Spleen (tissue), 11 donors: ENCODE measurements around the gene COL17A1. TPM values are rescaled to one million over a fixed set of nuclear protein-coding genes. Genes with fewer than 3 reads are reported as not detected.

ENCODE experiments used
- DNase-seq: peaks from one replicate; pipeline ENCODE4 v3.0.0-alpha.2; 2020
- H3K27ac ChIP-seq, 8 donors: fragments of 200-600 bp; sonication (generic) in 7 of 8; 1 replicate in 4 of 8; 2 replicates in 4 of 8; pipeline versions ENCODE4 v1.5.0 to v1.8.0; 2016 to 2021; ENCODE audit warnings: inconsistent platforms in 4 of 8, mild to moderate bottlenecking in 4 of 8, moderate library complexity in 1 of 8
- H3K27me3 ChIP-seq, 7 donors: fragments of 200-600 bp; sonication (generic) in 6 of 7; replicated peaks in 1 of 7; 1 replicate in 4 of 7; 2 replicates in 3 of 7; pipeline versions ENCODE4 v1.5.0 to v1.8.0; 2016 to 2021; ENCODE audit warnings: inconsistent platforms in 3 of 7, mild to moderate bottlenecking in 1 of 7
- H3K36me3 ChIP-seq, 6 donors: fragments of 200-600 bp; sonication (generic) in 5 of 6; 1 replicate in 4 of 6; 2 replicates in 2 of 6; pipeline versions ENCODE4 v1.5.0 to v1.8.0; 2016 to 2021; ENCODE audit warnings: inconsistent platforms in 2 of 6
- H3K4me1 ChIP-seq, 6 donors: fragments of 200-600 bp; sonication (generic) in 5 of 6; 1 replicate in 3 of 6; 2 replicates in 3 of 6; pipeline versions ENCODE4 v1.5.0 to v1.8.0; 2016 to 2021; ENCODE audit warnings: inconsistent platforms in 3 of 6
- H3K4me3 ChIP-seq, 8 donors: fragments of 200-600 bp; sonication (generic) in 7 of 8; 1 replicate in 4 of 8; 2 replicates in 4 of 8; pipeline versions ENCODE4 v1.5.0 to v1.8.0; 2016 to 2021; ENCODE audit warnings: inconsistent platforms in 4 of 8, mild to moderate bottlenecking in 4 of 8, moderate library complexity in 2 of 8
- H3K9me3 ChIP-seq, 8 donors: fragments of 200-600 bp; sonication (generic) in 7 of 8; 1 replicate in 4 of 8; 2 replicates in 4 of 8; pipeline versions ENCODE4 v1.5.0 to v1.8.0; 2016 to 2021; ENCODE audit warnings: inconsistent platforms in 4 of 8
- POLR2A ChIP-seq, 3 donors: fragments of 450-650 bp; IDR thresholded peaks; one replicate each; pipeline ENCODE4 v1.5.1; 2017; ENCODE audit warnings: antibody characterized with exemption in 3 of 3, mild to moderate bottlenecking in 1 of 3
- POLR2AphosphoS5 ChIP-seq, 3 donors: sonication (generic); formaldehyde crosslinking; IDR thresholded peaks; one replicate each; pipeline ENCODE4 v1.5.1; 2017; ENCODE audit warnings: antibody characterized with exemption in 3 of 3
- WGBS, 5 donors: extraction: QIAGEN DNeasy Blood & Tissue Kit in 3 of 5; methylation state at CpG; one replicate each; pipeline versions ENCODE4 v1.1.5 to v1.1.7; 2013 to 2018; 5-methylcytosine and 5-hydroxymethylcytosine counted together
- intact Hi-C: fragments of 100-400 bp; cut with DNase I; formaldehyde crosslinking; loops from one replicate; pipeline ENCODE4 v1.15.0; 2023; ENCODE audit warnings: low total_unique reads
- polyA plus RNA-seq, 3 donors: library from polyadenylated mRNA; stranded (reverse); fragments of 200-250 nt; gene quantifications; one replicate each; pipeline ENCODE4 v1.2.1, GENCODE V29; 2013
- total RNA-seq, 7 donors: library from RNA; depleted of rRNA in 3 of 7; stranded (reverse); fragments of >200 nt in 3 of 7; fragmentation: NEBNext Ultra II Directional in 4 of 7; extraction: Animal tissue kit (Norgen Biotek cat#: 25700) in 4 of 7; gene quantifications; one replicate each; pipeline versions ENCODE4 v1.1.0 to v1.2.1, GENCODE V29; 2016 to 2021
- TF ChIP-seq, protein P1 (sequence below), 11 experiments: fragments of 200-600 bp in 7 of 11; fragments of 450-650 bp in 4 of 11; sonication (generic) in 4 of 11; IDR thresholded peaks in 8 of 11; conservative IDR thresholded peaks in 3 of 11; 1 replicate in 7 of 11; 2 replicates in 4 of 11; pipeline versions ENCODE4 v1.4.0 to v1.8.0; 2016 to 2021; ENCODE audit warnings: antibody characterized with exemption in 11 of 11, inconsistent platforms in 4 of 11, mild to moderate bottlenecking in 1 of 11
- donor health status: healthy with polysubstance abuse.
- donor health status: DM: no; HTN: no; CAD: no; lungs with moderate emphysema.
- donor health status: DM: no; HTN: no; CAD: no.
- donor health status: Bipolar disorder and iron deficiency.
- donor health status: healthy.
- donor health status: DM: no; HTN: no; CAD: no.
- donor health status: DM: yes; HTN: yes; CAD: no.

Gene COL17A1
- total and polyA plus RNA-seq, 10 donors, result 0.50 to 5.9 (median 1.8) TPM

DNA sequence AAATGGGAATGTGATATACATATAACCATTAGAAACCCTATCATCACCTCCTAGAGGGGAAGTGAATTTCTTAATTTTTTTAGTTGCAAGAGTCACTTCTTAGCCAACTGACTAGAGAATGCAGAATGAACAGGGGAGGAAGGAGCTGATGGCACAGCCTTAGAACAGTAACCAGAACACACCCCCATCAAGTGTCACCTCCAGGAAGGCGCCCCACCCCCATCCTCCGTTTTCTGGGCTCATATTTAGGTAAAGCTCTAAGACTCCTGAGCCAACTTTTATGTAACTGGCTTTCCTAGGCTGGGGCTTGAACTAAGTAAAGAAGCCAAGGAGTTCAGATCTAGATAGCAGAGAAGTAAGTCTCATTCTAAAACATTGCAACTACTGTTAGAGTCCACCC is 54.0 kb downstream of the COL17A1 start:
- Histone ChIP-seq H3K27ac (peak overlapping the region in 5 of 8 donors; percentile 64 to 81 (median 77)), H3K36me3 (peaks cover 0 to 70% (median 14%) of the 10 kb centered on the region in 6 donors), H3K9me3 (no peaks in the 10 kb centered on the region), H3K4me3 (peak overlapping the region in 1 of 8 donors; percentile 30), H3K27me3 (no peaks in the 10 kb centered on the region), H3K4me1 (peaks cover 0 to 19% (median 0%) of the 10 kb centered on the region in 6 donors)
- TF ChIP-seq POLR2AphosphoS5 (IDR thresholded peaks at IDR 0.05), result no peak
- TF ChIP-seq, protein P1, sequence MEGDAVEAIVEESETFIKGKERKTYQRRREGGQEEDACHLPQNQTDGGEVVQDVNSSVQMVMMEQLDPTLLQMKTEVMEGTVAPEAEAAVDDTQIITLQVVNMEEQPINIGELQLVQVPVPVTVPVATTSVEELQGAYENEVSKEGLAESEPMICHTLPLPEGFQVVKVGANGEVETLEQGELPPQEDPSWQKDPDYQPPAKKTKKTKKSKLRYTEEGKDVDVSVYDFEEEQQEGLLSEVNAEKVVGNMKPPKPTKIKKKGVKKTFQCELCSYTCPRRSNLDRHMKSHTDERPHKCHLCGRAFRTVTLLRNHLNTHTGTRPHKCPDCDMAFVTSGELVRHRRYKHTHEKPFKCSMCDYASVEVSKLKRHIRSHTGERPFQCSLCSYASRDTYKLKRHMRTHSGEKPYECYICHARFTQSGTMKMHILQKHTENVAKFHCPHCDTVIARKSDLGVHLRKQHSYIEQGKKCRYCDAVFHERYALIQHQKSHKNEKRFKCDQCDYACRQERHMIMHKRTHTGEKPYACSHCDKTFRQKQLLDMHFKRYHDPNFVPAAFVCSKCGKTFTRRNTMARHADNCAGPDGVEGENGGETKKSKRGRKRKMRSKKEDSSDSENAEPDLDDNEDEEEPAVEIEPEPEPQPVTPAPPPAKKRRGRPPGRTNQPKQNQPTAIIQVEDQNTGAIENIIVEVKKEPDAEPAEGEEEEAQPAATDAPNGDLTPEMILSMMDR (IDR thresholded peaks at IDR 0.05 in 8 of 11, conservative IDR thresholded peaks at IDR 0.05 in 3 of 11), result no peak
- no peak for TF ChIP-seq POLR2A (IDR thresholded peaks at IDR 0.05)
- no peak for DNase-seq
- intact Hi-C loops, result no loop called here
- 53 to 89% (median 72%) methylated on average over 2 of the region's 2 CpGs for WGBS, 5 donors

DNA sequence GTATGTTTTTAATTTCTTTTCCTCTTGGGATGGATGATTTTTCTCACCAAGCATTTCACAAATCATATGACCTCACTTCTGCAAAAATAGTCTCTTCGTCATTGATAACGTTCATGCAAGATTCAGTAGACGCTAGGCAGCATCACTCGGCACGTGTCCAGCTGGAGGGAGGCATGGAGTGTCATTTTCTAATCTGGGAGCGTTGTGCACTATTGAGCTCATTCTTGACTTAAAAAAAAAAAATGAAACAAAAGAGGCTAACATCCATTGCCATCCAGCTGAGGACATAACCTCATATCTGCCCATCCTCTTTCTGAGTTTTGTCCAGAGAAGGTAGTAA is 56.2 kb downstream of the COL17A1 start:
- no peak for TF ChIP-seq POLR2AphosphoS5 (IDR thresholded peaks at IDR 0.05)
- TF ChIP-seq, protein P1 (IDR thresholded peaks at IDR 0.05 in 8 of 11, conservative IDR thresholded peaks at IDR 0.05 in 3 of 11), result no peak
- no peak for TF ChIP-seq POLR2A (IDR thresholded peaks at IDR 0.05)
- peaks cover 0 to 16% (median 0%) of the 10 kb centered on the region in 6 donors for H3K4me1 ChIP-seq
- H3K27ac ChIP-seq, result no peak overlapping the region
- 81 to 90% (median 85%) methylated on average over 6 of the region's 6 CpGs for WGBS, 5 donors
- no peaks in the 10 kb centered on the region for H3K27me3 ChIP-seq
- no peaks in the 10 kb centered on the region for H3K9me3 ChIP-seq
- no peak for DNase-seq
- H3K4me3 ChIP-seq, result no peak overlapping the region
- peaks cover 0 to 91% (median 30%) of the 10 kb centered on the region in 6 donors for H3K36me3 ChIP-seq
- intact Hi-C loops, result no loop called here

DNA sequence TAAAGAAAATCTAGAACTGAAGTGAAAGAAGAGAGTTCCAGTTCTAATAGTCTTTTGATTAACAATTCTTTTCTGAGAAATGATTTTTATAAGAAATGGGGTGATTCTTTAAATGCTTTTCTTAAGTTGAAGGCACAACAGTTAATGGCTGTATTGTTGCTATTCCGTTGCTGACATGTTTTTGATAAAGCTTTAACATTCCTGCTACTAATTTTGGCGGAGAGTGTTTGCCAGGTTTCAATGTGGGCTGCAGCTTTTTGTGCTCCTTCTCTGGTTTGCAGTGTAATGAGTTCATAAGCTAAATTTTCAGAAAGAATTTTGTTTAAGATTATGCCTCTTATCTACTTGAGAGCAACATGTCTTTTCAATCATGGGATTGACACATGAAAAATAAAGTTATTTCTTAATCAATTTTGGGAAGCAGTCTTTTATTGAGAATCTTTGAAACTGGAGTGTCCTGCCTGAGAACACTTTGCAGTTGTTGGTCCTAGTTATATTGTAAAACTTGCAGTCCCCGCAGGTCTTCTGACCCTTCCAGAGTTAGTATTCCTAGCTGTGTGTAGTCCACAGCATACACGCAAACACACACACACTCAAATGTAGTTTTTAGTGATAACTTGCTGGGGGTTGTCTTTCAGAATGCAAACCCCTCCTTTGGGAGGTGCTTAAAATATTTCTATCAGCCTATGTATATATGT is 56.7 kb downstream of the COL17A1 start:
- no peak overlapping the region for H3K27ac ChIP-seq
- H3K36me3 ChIP-seq, result peaks cover 0 to 93% (median 34%) of the 10 kb centered on the region in 6 donors
- DNase-seq, result no peak
- H3K4me1 ChIP-seq, result peaks cover 0 to 11% (median 0%) of the 10 kb centered on the region in 6 donors
- no peaks in the 10 kb centered on the region for H3K9me3 ChIP-seq
- intact Hi-C loops, result no loop called here
- WGBS, 5 donors, result 89 to 95% (median 94%) methylated on average over 4 of the region's 4 CpGs
- TF ChIP-seq POLR2AphosphoS5 (IDR thresholded peaks at IDR 0.05) (no peak), POLR2A (IDR thresholded peaks at IDR 0.05) (no peak)
- TF ChIP-seq, protein P1 (IDR thresholded peaks at IDR 0.05 in 8 of 11, conservative IDR thresholded peaks at IDR 0.05 in 3 of 11), result no peak
- H3K4me3 ChIP-seq, result no peak overlapping the region
- no peaks in the 10 kb centered on the region for H3K27me3 ChIP-seq

DNA sequence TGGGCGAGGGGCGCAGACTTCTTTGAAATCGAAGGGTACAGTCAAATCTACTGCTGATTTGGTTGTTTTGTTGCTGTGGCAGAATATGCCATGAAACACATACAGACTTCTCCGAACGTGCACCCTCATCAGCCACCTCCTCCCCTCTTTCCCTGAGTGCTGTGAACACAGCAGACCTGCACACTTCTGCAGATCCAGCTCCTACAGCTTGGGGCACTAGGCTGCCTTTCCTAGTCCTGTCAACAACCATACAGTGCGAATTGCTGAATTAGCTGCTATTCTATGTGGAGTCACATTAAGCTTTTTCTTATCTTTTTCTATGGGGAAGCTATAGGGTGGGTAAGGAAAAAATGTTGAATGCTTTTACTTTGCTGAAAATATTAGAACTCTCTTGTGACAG is 57.5 kb downstream of the COL17A1 start:
- TF ChIP-seq, protein P1 (IDR thresholded peaks at IDR 0.05 in 8 of 11, conservative IDR thresholded peaks at IDR 0.05 in 3 of 11), result no peak
- no peak for TF ChIP-seq POLR2A (IDR thresholded peaks at IDR 0.05)
- no peak for TF ChIP-seq POLR2AphosphoS5 (IDR thresholded peaks at IDR 0.05)
- H3K36me3 ChIP-seq, result peaks cover 0 to 94% (median 42%) of the 10 kb centered on the region in 6 donors
- WGBS, 5 donors, result 86 to 94% (median 89%) methylated on average over 6 of the region's 6 CpGs

More for the DNA sequence above, 57.5 kb downstream of the COL17A1 start:
- H3K27ac ChIP-seq, result no peak overlapping the region
- DNase-seq, result no peak
- intact Hi-C loops, result no loop called here
- no peaks in the 10 kb centered on the region for H3K9me3 ChIP-seq
- H3K4me3 ChIP-seq, result no peak overlapping the region
- H3K4me1 ChIP-seq, result peaks cover 0 to 3% (median 0%) of the 10 kb centered on the region in 6 donors
- no peaks in the 10 kb centered on the region for H3K27me3 ChIP-seq
